HG02884 (cell line): Measurements from ENCODE around the gene SNTG2.
"Not testable (repeated sequence)": the region's sequence is repeated elsewhere in the genome, so short reads cannot be mapped to it uniquely, and the experiment has no call there.

Experiments
- ATAC-seq: cut with Tn5 transposase; IDR thresholded peaks from one replicate; pipeline ENCODE4 v1.9.1; 2021; ENCODE audit warnings: mild to moderate bottlenecking, moderate library complexity; ENCODE audit not compliant: unreplicated experiment

Gene SNTG2

GRCh38 chr2:1088192-1088860 is 137.7 kb downstream of the SNTG2 start:
- no peak for ATAC-seq

GRCh38 chr2:1088940-1089339 is 138.3 kb downstream of the SNTG2 start:
- ATAC-seq: no peak

GRCh38 chr2:1091895-1092585 is 141.4 kb downstream of the SNTG2 start:
- no peak for ATAC-seq

GRCh38 chr2:1093668-1094067 is 143.0 kb downstream of the SNTG2 start:
- not testable (repeated sequence) for ATAC-seq

GRCh38 chr2:1097101-1097500 is 146.5 kb downstream of the SNTG2 start:
- no peak for ATAC-seq

GRCh38 chr2:1099418-1099817 is 148.8 kb downstream of the SNTG2 start:
- ATAC-seq: no peak

GRCh38 chr2:1101011-1101782 is 150.5 kb downstream of the SNTG2 start:
- no peak for ATAC-seq

- ATAC-seq: no peak
These were observed 151.4 kb downstream of the SNTG2 start for GRCh38 chr2:1101982-1102590.

- no peak for ATAC-seq
These were observed 153.7 kb downstream of the SNTG2 start for GRCh38 chr2:1104364-1104763.

GRCh38 chr2:1106344-1106743 is 155.7 kb downstream of the SNTG2 start:
- ATAC-seq: not testable (repeated sequence)

GRCh38 chr2:1115843-1116539 is 165.3 kb downstream of the SNTG2 start:
- no peak for ATAC-seq

- no peak for ATAC-seq
These were observed 166.9 kb downstream of the SNTG2 start for GRCh38 chr2:1117569-1117968.

- no peak for ATAC-seq
These were observed 174.6 kb downstream of the SNTG2 start for GRCh38 chr2:1125217-1125616.

GRCh38 chr2:1125633-1126370 is 175.2 kb downstream of the SNTG2 start:
- ATAC-seq: no peak

- no peak for ATAC-seq
These were observed 179.3 kb downstream of the SNTG2 start for GRCh38 chr2:1129982-1130381.

GRCh38 chr2:1130922-1131321 is 180.3 kb downstream of the SNTG2 start:
- no peak for ATAC-seq

- ATAC-seq: peak; percentile 69
These were observed 181.8 kb downstream of the SNTG2 start for GRCh38 chr2:1132328-1132969.

GRCh38 chr2:1133896-1134295 is 183.2 kb downstream of the SNTG2 start:
- not testable (repeated sequence) for ATAC-seq

- no peak for ATAC-seq
These were observed 184.0 kb downstream of the SNTG2 start for GRCh38 chr2:1134629-1135028.

GRCh38 chr2:1136067-1136466 is 185.4 kb downstream of the SNTG2 start:
- no peak for ATAC-seq
